ENCODE results near the gene SSTR1.

DNA sequence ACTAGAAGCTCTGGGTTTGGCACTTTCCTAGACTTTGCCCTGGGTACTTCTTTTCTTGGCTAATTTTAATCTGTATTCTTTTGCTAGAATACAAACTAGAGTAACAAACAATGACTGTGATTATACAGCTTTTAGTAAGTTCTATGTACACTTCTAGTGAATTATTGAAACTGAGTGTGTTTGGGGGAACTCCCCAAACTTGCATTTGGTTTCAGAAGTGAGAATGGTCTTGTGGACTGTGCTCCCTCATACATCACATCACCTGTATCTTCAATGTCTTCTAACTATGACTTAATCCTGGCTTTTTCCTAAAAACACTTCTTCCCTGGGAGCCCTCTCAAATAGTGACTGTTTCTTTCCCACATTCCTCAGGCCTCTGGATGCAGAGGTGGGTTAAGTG is 23.6 kb upstream of the SSTR1 start:
- no peak for TF ChIP-seq JUND (CRISPR knock-in tag; IDR thresholded peaks at IDR 0.05)
- TF ChIP-seq ZFP36 (IDR thresholded peaks at IDR 0.05; ENCODE audit: borderline replicate concordance, low read depth, low read length, partially characterized antibody): no peak
- TF ChIP-seq, protein P1, sequence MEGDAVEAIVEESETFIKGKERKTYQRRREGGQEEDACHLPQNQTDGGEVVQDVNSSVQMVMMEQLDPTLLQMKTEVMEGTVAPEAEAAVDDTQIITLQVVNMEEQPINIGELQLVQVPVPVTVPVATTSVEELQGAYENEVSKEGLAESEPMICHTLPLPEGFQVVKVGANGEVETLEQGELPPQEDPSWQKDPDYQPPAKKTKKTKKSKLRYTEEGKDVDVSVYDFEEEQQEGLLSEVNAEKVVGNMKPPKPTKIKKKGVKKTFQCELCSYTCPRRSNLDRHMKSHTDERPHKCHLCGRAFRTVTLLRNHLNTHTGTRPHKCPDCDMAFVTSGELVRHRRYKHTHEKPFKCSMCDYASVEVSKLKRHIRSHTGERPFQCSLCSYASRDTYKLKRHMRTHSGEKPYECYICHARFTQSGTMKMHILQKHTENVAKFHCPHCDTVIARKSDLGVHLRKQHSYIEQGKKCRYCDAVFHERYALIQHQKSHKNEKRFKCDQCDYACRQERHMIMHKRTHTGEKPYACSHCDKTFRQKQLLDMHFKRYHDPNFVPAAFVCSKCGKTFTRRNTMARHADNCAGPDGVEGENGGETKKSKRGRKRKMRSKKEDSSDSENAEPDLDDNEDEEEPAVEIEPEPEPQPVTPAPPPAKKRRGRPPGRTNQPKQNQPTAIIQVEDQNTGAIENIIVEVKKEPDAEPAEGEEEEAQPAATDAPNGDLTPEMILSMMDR (CRISPR knock-in tag; IDR thresholded peaks at IDR 0.05): no peak
- TF ChIP-seq, protein P2, sequence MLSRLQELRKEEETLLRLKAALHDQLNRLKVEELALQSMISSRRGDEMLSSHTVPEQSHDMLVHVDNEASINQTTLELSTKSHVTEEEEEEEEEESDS (CRISPR knock-in tag; IDR thresholded peaks at IDR 0.05; ENCODE audit: borderline replicate concordance): no peak
- TF ChIP-seq POLR2AphosphoS5 (IDR thresholded peaks at IDR 0.05; ENCODE audit: low read depth, low read length): no peak

All from HepG2 (cell line).